Ovary (tissue), 9 donors: ENCODE results near the gene DSCAM. TPM values are rescaled to one million over a fixed set of nuclear protein-coding genes. Genes with fewer than 3 reads are reported as not detected.

Experiments used
- DNase-seq, 5 donors: peaks; one replicate each; pipeline ENCODE4 v3.0.0-alpha.2; 2019 to 2020
- H3K27ac ChIP-seq, 2 donors: fragments of 200-600 bp; one replicate each; pipeline versions ENCODE4 v1.5.1 to v1.8.0; 2019 to 2022
- H3K27me3 ChIP-seq: fragments of 200-600 bp; one replicate; pipeline ENCODE4 v1.8.0; 2022
- H3K36me3 ChIP-seq: fragments of 200-600 bp; sonication (generic); one replicate; pipeline ENCODE4 v1.5.1; 2019
- H3K4me1 ChIP-seq: one replicate; pipeline ENCODE4 v1.8.1; 2013; ENCODE audit warnings: mild to moderate bottlenecking, moderate library complexity; ENCODE audit not compliant: insufficient read depth
- H3K4me3 ChIP-seq: fragments of 200-600 bp; sonication (generic); one replicate; pipeline ENCODE4 v1.5.1; 2017
- H3K9me3 ChIP-seq, 2 donors: fragments of 200-600 bp in 1 of 2; sonication (generic) in 1 of 2; one replicate each; pipeline versions ENCODE4 v1.5.1 to v1.8.1; 2013 to 2019; ENCODE audit warnings: mild to moderate bottlenecking in 1 of 2, moderate library complexity in 1 of 2
- CTCF ChIP-seq, 3 donors: fragments of 450-650 bp in 2 of 3; fragments of 200-600 bp in 1 of 3; IDR thresholded peaks; one replicate each; pipeline versions ENCODE4 v1.5.1 to v1.8.0; 2016 to 2022; ENCODE audit warnings: antibody characterized with exemption in 3 of 3, mild to moderate bottlenecking in 1 of 3
- EP300 ChIP-seq: sonication (generic); formaldehyde crosslinking; IDR thresholded peaks from one replicate; pipeline ENCODE4 v1.6.1; 2017; ENCODE audit warnings: antibody characterized with exemption
- POLR2A ChIP-seq: fragments of 450-650 bp; IDR thresholded peaks from one replicate; pipeline ENCODE4 v1.6.1; 2017; ENCODE audit warnings: antibody characterized with exemption, mild to moderate bottlenecking, moderate library complexity
- WGBS, 3 donors: extraction: QIAGEN DNeasy Blood & Tissue Kit in 1 of 3; methylation state at CpG; one replicate each; pipeline versions ENCODE4 v1.1.5 to v1.1.7; 2013 to 2017; 5-methylcytosine and 5-hydroxymethylcytosine counted together
- intact Hi-C, 4 donors: fragments of 100-400 bp; cut with DNase I; formaldehyde crosslinking; loops; one replicate each; pipeline versions ENCODE4 v1.11.0 to v1.15.1; 2022 to 2023
- microRNA-seq, 3 donors: library from miRNA; unstranded; fragments of <30 nt; microRNA quantifications; one replicate each; pipeline versions ENCODE4 to v1.2.0, GENCODE V29; 2019 to 2020
- polyA plus RNA-seq, 2 donors: library from polyadenylated mRNA; stranded (reverse); fragments of 200-250 nt in 1 of 2; fragments of 350-450 nt in 1 of 2; fragmentation: Illumina TruSeq in 1 of 2; extraction: RNeasy Lipid Tissue Mini Kit (QIAGEN cat#74804) in 1 of 2; gene quantifications; one replicate each; pipeline ENCODE4 v1.2.3, GENCODE V29; 2013 to 2014
- small RNA-seq: library from RNA; depleted of rRNA; stranded (forward); fragments of <200 nt; gene quantifications from one replicate; pipeline ENCODE3, GENCODE V24; 2016
- total RNA-seq, 7 donors: library from RNA; depleted of rRNA in 2 of 7; stranded (reverse); fragments of >200 nt in 2 of 7; fragmentation: NEBNext Ultra II Directional in 3 of 7; extraction: Animal tissue kit (Norgen Biotek cat#: 25700) in 3 of 7; gene quantifications; one replicate each; pipeline versions ENCODE4 v1.1.0 to v1.2.4, GENCODE V29; 2016 to 2023
- donor health status: DM: no; HTN: no; CAD: no; lungs with moderate emphysema.
- donor health status: DM: no; HTN: no; CAD: no.
- donor health status: Bipolar disorder and iron deficiency.
- donor health status: DM: yes; HTN: yes; CAD: no.
- donor health status: DM: no; HTN: no; CAD: no.
- donor health status: DM: yes; HTN: yes; CAD: no.

Gene DSCAM
- total and polyA plus RNA-seq, 9 donors = under 0.01 to 0.12 (median 0.04) TPM; not detected in 5

- H3K36me3 ChIP-seq = no peaks in the 10 kb centered on the region
- DNase-seq = no peak
- WGBS, 3 donors = 93 to 98% (median 96%) methylated on average over 2 of the region's 2 CpGs
- H3K27me3 ChIP-seq = no peaks in the 10 kb centered on the region
- intact Hi-C loops = no loop called here
- no peaks in the 10 kb centered on the region for H3K4me1 ChIP-seq
- TF ChIP-seq EP300 (no peak), POLR2A (no peak), CTCF (IDR thresholded peaks at IDR 0.05) (no peak)
- no peaks in the 10 kb centered on the region for H3K9me3 ChIP-seq
- no peak overlapping the region for H3K4me3 ChIP-seq
- no peak overlapping the region for H3K27ac ChIP-seq
Observed at GRCh38 chr21:39968010-39968409, 878.9 kb downstream of the DSCAM start.

DNA sequence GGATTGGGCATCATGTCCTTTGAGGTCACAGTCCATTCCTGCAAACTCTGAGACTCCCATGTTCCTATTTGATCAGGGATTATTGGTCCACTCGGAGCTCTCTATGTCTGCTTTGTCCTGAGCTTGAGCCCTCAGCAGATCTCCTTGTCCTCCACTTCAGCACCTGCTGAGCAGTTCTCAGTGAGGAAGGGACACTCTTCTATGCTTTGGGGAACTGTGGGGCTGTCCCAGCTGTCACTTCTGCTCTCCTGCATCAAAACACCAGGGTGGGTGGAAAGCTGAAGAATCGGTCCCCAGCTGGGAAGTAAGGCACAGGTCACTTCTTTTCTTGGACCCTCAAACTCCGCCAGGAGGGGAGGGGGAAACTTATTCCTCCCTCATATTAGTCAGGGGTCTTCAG, 880.2 kb downstream of the DSCAM start:
- no peaks in the 10 kb centered on the region for H3K27me3 ChIP-seq
- TF ChIP-seq CTCF (IDR thresholded peaks at IDR 0.05) = no peak
- TF ChIP-seq POLR2A = no peak
- TF ChIP-seq EP300 = no peak
- DNase-seq = no peak
- no peak overlapping the region for H3K4me3 ChIP-seq
- WGBS, 3 donors = 84 to 91% (median 88%) methylated on average over 3 of the region's 3 CpGs
- H3K36me3 ChIP-seq = no peaks in the 10 kb centered on the region
- no peak overlapping the region for H3K27ac ChIP-seq
- intact Hi-C loops = no loop called here
- H3K9me3 ChIP-seq = no peaks in the 10 kb centered on the region
- no peaks in the 10 kb centered on the region for H3K4me1 ChIP-seq

- WGBS, 3 donors = 92 to 100% (median 95%) methylated on average over 1 of the region's 1 CpG
Observed at GRCh38 chr21:39965026-39965425, 881.9 kb downstream of the DSCAM start.

DNA sequence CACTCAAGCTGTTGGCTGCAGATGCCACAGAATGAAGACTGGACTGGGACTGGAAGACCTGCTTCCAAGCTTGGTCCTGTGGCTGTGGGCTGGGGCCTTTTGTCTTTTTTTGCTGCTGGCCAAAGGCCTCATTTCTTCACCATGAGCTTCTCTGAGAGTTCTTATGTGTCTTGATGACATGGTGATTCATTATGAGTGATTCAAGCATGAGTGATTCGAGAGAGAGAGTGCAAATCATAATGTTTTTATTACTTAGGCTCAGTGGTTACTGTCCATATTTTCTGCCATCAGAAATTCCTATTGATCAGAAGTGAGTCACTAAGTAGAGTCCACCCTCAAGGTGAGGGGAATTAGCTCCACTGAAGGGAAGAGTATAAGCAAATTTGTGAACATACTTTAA, 885.7 kb downstream of the DSCAM start:
- no peaks in the 10 kb centered on the region for H3K9me3 ChIP-seq
- H3K4me3 ChIP-seq = no peak overlapping the region
- 57 to 96% (median 85%) methylated on average over 1 of the region's 1 CpG for WGBS, 3 donors
- H3K27me3 ChIP-seq = no peaks in the 10 kb centered on the region
- no peak overlapping the region for H3K27ac ChIP-seq
- H3K4me1 ChIP-seq = no peaks in the 10 kb centered on the region
- no peak for TF ChIP-seq POLR2A
- no peak for TF ChIP-seq CTCF (IDR thresholded peaks at IDR 0.05)
- TF ChIP-seq EP300 = no peak
- H3K36me3 ChIP-seq = no peaks in the 10 kb centered on the region
- DNase-seq = no peak
- intact Hi-C loops = no loop called here

More at GRCh38 chr21:39965026-39965425, 881.9 kb downstream of the DSCAM start:
- intact Hi-C loops = no loop called here
- H3K36me3 ChIP-seq = no peaks in the 10 kb centered on the region
- no peak for DNase-seq
- no peaks in the 10 kb centered on the region for H3K4me1 ChIP-seq
- no peaks in the 10 kb centered on the region for H3K9me3 ChIP-seq
- TF ChIP-seq POLR2A (no peak), EP300 (no peak), CTCF (IDR thresholded peaks at IDR 0.05) (no peak)
- no peak overlapping the region for H3K4me3 ChIP-seq
- no peaks in the 10 kb centered on the region for H3K27me3 ChIP-seq
- H3K27ac ChIP-seq = no peak overlapping the region

Small RNAs within 50 kb of the gene (microRNA-seq; reads per million reads assigned to microRNA genes)
- gene MIR4760 = 0 reads per million in 3 donors

Small RNAs within 50 kb of the gene (small RNA-seq; reads per million reads assigned to genes)
- not detected for gene MIR4760
- gene RF00432 = not detected
